Fibroblast of the aortic adventitia (primary cell): ENCODE measurements around the gene KCNJ6. TPM values are rescaled to one million over a fixed set of nuclear protein-coding genes. Genes with fewer than 3 reads are reported as not detected.

Experiments used
- DNase-seq: peaks from one replicate; pipeline ENCODE4 v3.0.0-alpha.2; 2010; ENCODE audit warnings: low read depth
- H3K4me3 ChIP-seq: 2 replicates; pipeline ENCODE4 v1.5.1; 2011; ENCODE audit warnings: low read depth, mild to moderate bottlenecking, control low read depth, low read length, moderate library complexity
- CTCF ChIP-seq: IDR thresholded peaks from 2 replicates; pipeline ENCODE4 v1.5.1; 2011; ENCODE audit warnings: mild to moderate bottlenecking, low read length, control low read depth, inconsistent platforms; ENCODE audit not compliant: insufficient read depth
- total RNA-seq: library from RNA; depleted of rRNA; stranded (reverse); fragments of >200 nt; gene quantifications from 2 replicates; pipeline ENCODE4 v1.2.3, GENCODE V29; 2012; ENCODE audit warnings: low replicate concordance

KCNJ6 gene
- total RNA-seq, 1 donor = under 0.01 TPM

- H3K4me3 ChIP-seq = no peak overlapping the region
- no peak for TF ChIP-seq CTCF
- no peak for DNase-seq
Measured at GRCh38 chr21:37845535-37845934, 70.7 kb downstream of the KCNJ6 start.

- no peak for DNase-seq
Measured at GRCh38 chr21:37843191-37843590, 73.1 kb downstream of the KCNJ6 start.

GRCh38 chr21:37842163-37842919 lies 73.9 kb downstream of the KCNJ6 start:
- H3K4me3 ChIP-seq = no peak overlapping the region
- no peak for TF ChIP-seq CTCF
- DNase-seq = no peak

More at GRCh38 chr21:37843191-37843590, 73.1 kb downstream of the KCNJ6 start:
- H3K4me3 ChIP-seq = no peak overlapping the region
- TF ChIP-seq CTCF = no peak

- DNase-seq = no peak
- no peak overlapping the region for H3K4me3 ChIP-seq
- TF ChIP-seq CTCF = no peak
Measured at GRCh38 chr21:37837381-37837780, 78.9 kb downstream of the KCNJ6 start.

GRCh38 chr21:37835481-37835880 lies 80.8 kb downstream of the KCNJ6 start:
- H3K4me3 ChIP-seq = no peak overlapping the region
- no peak for DNase-seq
- TF ChIP-seq CTCF = no peak

- TF ChIP-seq CTCF = no peak
- DNase-seq = no peak
- H3K4me3 ChIP-seq = no peak overlapping the region
Measured at GRCh38 chr21:37833301-37833700, 83.0 kb downstream of the KCNJ6 start.

- H3K4me3 ChIP-seq = no peak overlapping the region
- peak; percentile 7 for DNase-seq
- no peak for TF ChIP-seq CTCF
Measured at GRCh38 chr21:37829447-37829846, 86.8 kb downstream of the KCNJ6 start.
